ES-I3 (cell line): ENCODE measurements around the gene RIMS1.
A peak's percentile ranks its signal among the peaks of the same experiment; 100 is the strongest.

Experiments
- H3K36me3 ChIP-seq: 2 replicates; pipeline ENCODE4 v1.6.1; 2013; ENCODE audit warnings: mild to moderate bottlenecking, low read length, control low read depth, moderate library complexity; ENCODE audit not compliant: insufficient read depth
- H3K4me1 ChIP-seq: 2 replicates; pipeline ENCODE4 v1.6.1; 2013; ENCODE audit warnings: mild to moderate bottlenecking, control low read depth, low read length; ENCODE audit not compliant: insufficient read depth
- H3K9ac ChIP-seq: 2 replicates; pipeline ENCODE4 v1.6.1; 2013; ENCODE audit warnings: low read depth, mild to moderate bottlenecking, low read length, moderate library complexity
- H3K9me3 ChIP-seq: 2 replicates; pipeline ENCODE4 v1.6.1; 2013; ENCODE audit warnings: mild to moderate bottlenecking, low read length, moderate library complexity; ENCODE audit not compliant: control insufficient read depth, insufficient read depth

The RIMS1 gene

GRCh38 chr6:71886184-71887005 lies at the start of gene RIMS1:
TSS of gene RIMS1 (plus strand) at chr6:71886550. CDS start at chr6:71887024, 474 bp downstream.
- Histone ChIP-seq H3K9ac (peak within 1 kb of the TSS; percentile 70), H3K36me3 (no peaks in the 10 kb centered on the region), H3K9me3 (no peaks in the 10 kb centered on the region), H3K4me1 (no peaks in the 10 kb centered on the region)

- no peaks in the 10 kb centered on the region for H3K4me1 ChIP-seq
- no peaks in the 10 kb centered on the region for H3K9me3 ChIP-seq
- H3K36me3 ChIP-seq, result no peaks in the 10 kb centered on the region
- H3K9ac ChIP-seq, result no peak overlapping the region
Measured at GRCh38 chr6:71851214-71851613, 35.1 kb upstream of the RIMS1 start.

- Histone ChIP-seq H3K36me3 (no peaks in the 10 kb centered on the region), H3K9me3 (no peaks in the 10 kb centered on the region), H3K4me1 (no peaks in the 10 kb centered on the region), H3K9ac (no peak overlapping the region)
Measured at GRCh38 chr6:71852948-71853347, 33.4 kb upstream of the RIMS1 start.

GRCh38 chr6:71855406-71855805 lies 30.9 kb upstream of the RIMS1 start:
- H3K9ac ChIP-seq, result no peak overlapping the region
- H3K36me3 ChIP-seq, result no peaks in the 10 kb centered on the region
- H3K9me3 ChIP-seq, result no peaks in the 10 kb centered on the region
- H3K4me1 ChIP-seq, result no peaks in the 10 kb centered on the region

GRCh38 chr6:71879016-71879415 lies 7.3 kb upstream of the RIMS1 start:
- Histone ChIP-seq H3K9me3 (no peaks in the 10 kb centered on the region), H3K36me3 (no peaks in the 10 kb centered on the region), H3K9ac (no peak overlapping the region), H3K4me1 (no peaks in the 10 kb centered on the region)

- no peaks in the 10 kb centered on the region for H3K4me1 ChIP-seq
- peak overlapping the region; percentile 70 for H3K9ac ChIP-seq
- no peaks in the 10 kb centered on the region for H3K36me3 ChIP-seq
- no peaks in the 10 kb centered on the region for H3K9me3 ChIP-seq
Measured at GRCh38 chr6:71887006-71887743, 825 bp downstream of the RIMS1 start.

- Histone ChIP-seq H3K9ac (no peak overlapping the region), H3K4me1 (no peaks in the 10 kb centered on the region), H3K9me3 (no peaks in the 10 kb centered on the region), H3K36me3 (no peaks in the 10 kb centered on the region)
Measured at GRCh38 chr6:71887744-71888230, 1.4 kb downstream of the RIMS1 start.

- no peaks in the 10 kb centered on the region for H3K36me3 ChIP-seq
- no peaks in the 10 kb centered on the region for H3K9me3 ChIP-seq
- no peaks in the 10 kb centered on the region for H3K4me1 ChIP-seq
- no peak overlapping the region for H3K9ac ChIP-seq
Measured at GRCh38 chr6:71888756-71889340, 2.5 kb downstream of the RIMS1 start.

- Histone ChIP-seq H3K9ac (no peak overlapping the region), H3K4me1 (no peaks in the 10 kb centered on the region), H3K9me3 (no peaks in the 10 kb centered on the region), H3K36me3 (no peaks in the 10 kb centered on the region)
Measured at GRCh38 chr6:71889366-71889765, 3.0 kb downstream of the RIMS1 start.

GRCh38 chr6:71892641-71893040 lies 6.3 kb downstream of the RIMS1 start:
- H3K36me3 ChIP-seq, result no peaks in the 10 kb centered on the region
- no peaks in the 10 kb centered on the region for H3K9me3 ChIP-seq
- H3K4me1 ChIP-seq, result no peaks in the 10 kb centered on the region
- H3K9ac ChIP-seq, result no peak overlapping the region

- Histone ChIP-seq H3K4me1 (0 out of 2 replicates have a peak, but pooled peaks cover 4% of the 10 kb centered on the region), H3K9me3 (no peaks in the 10 kb centered on the region), H3K36me3 (no peaks in the 10 kb centered on the region), H3K9ac (no peak overlapping the region)
Measured at GRCh38 chr6:71900642-71901041, 14.3 kb downstream of the RIMS1 start.

GRCh38 chr6:71902261-71902660 lies 15.9 kb downstream of the RIMS1 start:
- no peak overlapping the region for H3K9ac ChIP-seq
- 0 out of 2 replicates have a peak, but pooled peaks cover 4% of the 10 kb centered on the region for H3K4me1 ChIP-seq
- no peaks in the 10 kb centered on the region for H3K36me3 ChIP-seq
- no peaks in the 10 kb centered on the region for H3K9me3 ChIP-seq

- Histone ChIP-seq H3K36me3 (no peaks in the 10 kb centered on the region), H3K4me1 (0 out of 2 replicates have a peak, but pooled peaks cover 4% of the 10 kb centered on the region), H3K9me3 (no peaks in the 10 kb centered on the region), H3K9ac (no peak overlapping the region)
Measured at GRCh38 chr6:71906813-71907212, 20.5 kb downstream of the RIMS1 start.

- no peaks in the 10 kb centered on the region for H3K4me1 ChIP-seq
- H3K9ac ChIP-seq, result no peak overlapping the region
- no peaks in the 10 kb centered on the region for H3K9me3 ChIP-seq
Measured at GRCh38 chr6:71908162-71908765, 21.9 kb downstream of the RIMS1 start.

More at GRCh38 chr6:71908162-71908765, 21.9 kb downstream of the RIMS1 start:
- H3K36me3 ChIP-seq, result no peaks in the 10 kb centered on the region
